Measurements from ENCODE around the gene ZNF133.

DNA sequence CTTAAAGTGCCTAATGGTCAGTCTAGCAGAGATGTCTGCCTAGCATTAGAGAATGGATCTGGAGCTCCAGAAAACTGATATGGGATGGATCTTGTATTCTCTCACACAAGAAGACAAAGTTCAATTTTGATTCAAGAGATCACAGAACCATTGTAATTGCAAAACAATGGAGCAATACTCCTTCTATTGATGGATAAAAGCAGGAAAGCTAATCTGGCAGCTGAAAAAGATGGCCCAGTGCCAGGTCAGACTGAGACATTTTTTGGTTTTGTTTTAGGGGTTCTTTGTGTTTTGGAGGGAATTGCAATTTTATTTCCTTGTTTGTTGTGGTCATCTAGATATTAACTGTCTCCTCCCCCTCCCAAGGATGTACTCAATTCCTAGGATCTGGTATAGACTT, 14.6 kb upstream of the ZNF133 start:
- TF ChIP-seq, protein P1, sequence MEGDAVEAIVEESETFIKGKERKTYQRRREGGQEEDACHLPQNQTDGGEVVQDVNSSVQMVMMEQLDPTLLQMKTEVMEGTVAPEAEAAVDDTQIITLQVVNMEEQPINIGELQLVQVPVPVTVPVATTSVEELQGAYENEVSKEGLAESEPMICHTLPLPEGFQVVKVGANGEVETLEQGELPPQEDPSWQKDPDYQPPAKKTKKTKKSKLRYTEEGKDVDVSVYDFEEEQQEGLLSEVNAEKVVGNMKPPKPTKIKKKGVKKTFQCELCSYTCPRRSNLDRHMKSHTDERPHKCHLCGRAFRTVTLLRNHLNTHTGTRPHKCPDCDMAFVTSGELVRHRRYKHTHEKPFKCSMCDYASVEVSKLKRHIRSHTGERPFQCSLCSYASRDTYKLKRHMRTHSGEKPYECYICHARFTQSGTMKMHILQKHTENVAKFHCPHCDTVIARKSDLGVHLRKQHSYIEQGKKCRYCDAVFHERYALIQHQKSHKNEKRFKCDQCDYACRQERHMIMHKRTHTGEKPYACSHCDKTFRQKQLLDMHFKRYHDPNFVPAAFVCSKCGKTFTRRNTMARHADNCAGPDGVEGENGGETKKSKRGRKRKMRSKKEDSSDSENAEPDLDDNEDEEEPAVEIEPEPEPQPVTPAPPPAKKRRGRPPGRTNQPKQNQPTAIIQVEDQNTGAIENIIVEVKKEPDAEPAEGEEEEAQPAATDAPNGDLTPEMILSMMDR (optimal IDR thresholded peaks at IDR 0.05 in 1 of 3, IDR thresholded peaks at IDR 0.05 in 1 of 3, conservative IDR thresholded peaks at IDR 0.05 in 1 of 3; ENCODE audit: extremely low read depth in 1 of 3, insufficient read depth in 2 of 3, low read length in 3 of 3): no peak
- TF ChIP-seq EZH2 (IDR thresholded peaks at IDR 0.05; ENCODE audit: low read length): no peak

Measured in keratinocyte (primary cell).